H1 (cell line): ENCODE results near the gene AOAH. TPM values are rescaled to one million over a fixed set of nuclear protein-coding genes. Genes with fewer than 3 reads are reported as not detected.

Experiments
- CTCF ChIA-PET: fragments of 300-600 bp; sonication (Branson Sonifier 250); formaldehyde crosslinking; loops from one replicate; lab custom pipeline; 2021; ENCODE audit not compliant: partially characterized antibody; lab: Charles Lee
- POLR2A ChIA-PET: fragments of 300-600 bp; sonication (Branson Sonifier 250); formaldehyde crosslinking; loops from one replicate; lab custom pipeline; 2021; ENCODE audit warnings: inconsistent platforms; ENCODE audit not compliant: partially characterized antibody; lab: Charles Lee
- DNase-seq, 2 experiments: peaks; one replicate each; pipeline versions ENCODE4 v3.0.0 to v3.0.0-alpha.2; 2010 to 2022; ENCODE audit warnings: low spot score in 2 of 2, low read depth in 1 of 2, mixed read lengths in 1 of 2
- FAIRE-seq: peaks from 2 replicates; lab custom pipeline; 2011; peaks lifted over from hg19 to GRCh38; lab: Jason Lieb, UNC
- H2AFZ ChIP-seq: 2 replicates; pipeline ENCODE4 v1.8.1; 2012; ENCODE audit warnings: low read length, inconsistent platforms
- H2AK5ac ChIP-seq: 2 replicates; pipeline ENCODE4 v1.6.1; 2013; ENCODE audit warnings: low read depth, low read length
- H2BK120ac ChIP-seq: replicated peaks from 2 replicates; pipeline ENCODE3; 2013; ENCODE audit warnings: low read depth, low read length, inconsistent platforms
- H2BK12ac ChIP-seq: 2 replicates; pipeline ENCODE4 v1.6.1; 2013; ENCODE audit warnings: low read depth, low read length
- H2BK15ac ChIP-seq: 2 replicates; pipeline ENCODE4 v1.6.1; 2013; ENCODE audit warnings: low read length
- H2BK20ac ChIP-seq: 2 replicates; pipeline ENCODE4 v1.6.1; 2013; ENCODE audit warnings: low read length
- H2BK5ac ChIP-seq: 2 replicates; pipeline ENCODE4 v1.6.1; 2013; ENCODE audit warnings: low read depth, low read length
- H3K14ac ChIP-seq: 2 replicates; pipeline ENCODE4 v1.6.1; 2013; ENCODE audit warnings: inconsistent platforms; ENCODE audit not compliant: insufficient read length
- H3K18ac ChIP-seq: 2 replicates; pipeline ENCODE4 v1.6.1; 2013; ENCODE audit warnings: low read length; ENCODE audit errors: extremely low read depth
- H3K23ac ChIP-seq: 2 replicates; pipeline ENCODE4 v1.6.1; 2013; ENCODE audit warnings: inconsistent platforms; ENCODE audit not compliant: insufficient read length
- H3K23me2 ChIP-seq: 2 replicates; pipeline ENCODE4 v1.6.1; 2013; ENCODE audit warnings: low read depth, low read length
- H3K27ac ChIP-seq: 2 replicates; pipeline ENCODE4 v1.6.1; 2011; ENCODE audit warnings: low read depth, low read length, inconsistent platforms
- H3K27me3 ChIP-seq, 4 experiments: replicated peaks in 1 of 4; 1 replicate in 1 of 4; 2 replicates in 3 of 4; pipeline versions ENCODE4 v1.6.1 to v1.8.1; 2011 to 2013; ENCODE audit warnings: low read length in 3 of 4, mild to moderate bottlenecking in 3 of 4, inconsistent platforms in 2 of 4, mixed read lengths in 2 of 4, moderate library complexity in 1 of 4; ENCODE audit not compliant: control insufficient read depth in 3 of 4, insufficient read depth in 3 of 4; ENCODE audit errors: extremely low read depth in 1 of 4
- H3K36me3 ChIP-seq, 4 experiments: 2 replicates each; pipeline versions ENCODE4 v1.6.1 to v1.8.1; 2011 to 2013; ENCODE audit warnings: mild to moderate bottlenecking in 4 of 4, low read length in 3 of 4, moderate library complexity in 2 of 4, control low read depth in 1 of 4, inconsistent platforms in 1 of 4; ENCODE audit not compliant: insufficient read depth in 4 of 4, control insufficient read depth in 2 of 4
- H3K4ac ChIP-seq: replicated peaks from 2 replicates; pipeline ENCODE3; 2013; ENCODE audit warnings: low read length, low read depth, mixed read lengths, inconsistent platforms; ENCODE audit not compliant: insufficient read length
- H3K4me1 ChIP-seq, 4 experiments: replicated peaks in 1 of 4; 1 replicate in 1 of 4; 2 replicates in 3 of 4; pipeline versions ENCODE4 v1.6.1 to v1.8.1; 2011 to 2013; ENCODE audit warnings: low read length in 3 of 4, inconsistent platforms in 2 of 4, mixed read lengths in 1 of 4; ENCODE audit not compliant: insufficient read depth in 4 of 4, control insufficient read depth in 3 of 4
- H3K4me2 ChIP-seq, 2 experiments: 2 replicates each; pipeline versions ENCODE4 v1.6.1 to v1.8.1; 2011 to 2013; ENCODE audit warnings: low read depth in 2 of 2, low read length in 2 of 2, control low read depth in 1 of 2, inconsistent platforms in 1 of 2, mild to moderate bottlenecking in 1 of 2; ENCODE audit not compliant: insufficient read depth in 1 of 2
- H3K4me3 ChIP-seq, 4 experiments: fragments of 200-600, 300-600 bp in 1 of 4; sonication (generic), shearing (Covaris generic), sonication (Bioruptor Twin) in 1 of 4; 2 replicates each; pipeline versions ENCODE4 v1.5.1 to v1.8.1; 2011 to 2016; ENCODE audit warnings: low read length in 4 of 4, low read depth in 3 of 4, control low read depth in 2 of 4, inconsistent platforms in 2 of 4, mild to moderate bottlenecking in 2 of 4, mixed read lengths in 1 of 4, moderate library complexity in 1 of 4; ENCODE audit not compliant: insufficient read depth in 2 of 4; ENCODE audit errors: extremely low read depth in 1 of 4
- H3K56ac ChIP-seq: replicated peaks from 2 replicates; pipeline ENCODE3; 2013; ENCODE audit warnings: low read depth, mild to moderate bottlenecking, mixed read lengths, low read length, inconsistent platforms; ENCODE audit not compliant: insufficient read length
- H3K79me1 ChIP-seq: 2 replicates; pipeline ENCODE4 v1.6.1; 2013; ENCODE audit warnings: low read depth, low read length, control low read depth
- H3K79me2 ChIP-seq, 2 experiments: 2 replicates each; pipeline versions ENCODE4 v1.6.1 to v1.8.1; 2012 to 2013; ENCODE audit warnings: low read length in 2 of 2, mild to moderate bottlenecking in 2 of 2, inconsistent platforms in 1 of 2; ENCODE audit not compliant: insufficient read depth in 2 of 2, control insufficient read depth in 1 of 2
- H3K9ac ChIP-seq, 4 experiments: replicated peaks in 1 of 4; 1 replicate in 1 of 4; 2 replicates in 3 of 4; pipeline versions ENCODE4 v1.6.1 to v1.8.1; 2011 to 2013; ENCODE audit warnings: low read depth in 3 of 4, low read length in 3 of 4, control low read depth in 2 of 4, mild to moderate bottlenecking in 2 of 4, moderate library complexity in 2 of 4, inconsistent platforms in 1 of 4; ENCODE audit errors: extremely low read depth in 1 of 4
- H3K9me3 ChIP-seq, 2 experiments: 2 replicates each; pipeline versions ENCODE4 v1.6.1 to v1.8.1; 2012 to 2013; ENCODE audit warnings: mild to moderate bottlenecking in 2 of 2, moderate library complexity in 2 of 2, control low read depth in 1 of 2, inconsistent platforms in 1 of 2, low read depth in 1 of 2, low read length in 1 of 2, mixed read lengths in 1 of 2; ENCODE audit not compliant: insufficient read depth in 2 of 2
- H4K20me1 ChIP-seq, 2 experiments: replicated peaks in 1 of 2; 2 replicates each; pipeline versions ENCODE3 to v1.8.1; 2011 to 2013; ENCODE audit warnings: inconsistent platforms in 2 of 2, low read length in 2 of 2, mild to moderate bottlenecking in 1 of 2; ENCODE audit not compliant: insufficient read depth in 2 of 2, control insufficient read depth in 1 of 2
- H4K5ac ChIP-seq: 2 replicates; pipeline ENCODE4 v1.6.1; 2013; ENCODE audit warnings: low read length, low read depth, mixed read lengths, inconsistent platforms; ENCODE audit not compliant: insufficient read length
- H4K8ac ChIP-seq: 2 replicates; pipeline ENCODE4 v1.8.0; 2013; ENCODE audit warnings: mild to moderate bottlenecking, moderate library complexity, low read length, inconsistent platforms; ENCODE audit not compliant: insufficient read depth; ENCODE audit errors: extremely low read depth
- H4K91ac ChIP-seq: replicated peaks from 2 replicates; pipeline ENCODE3; 2013; ENCODE audit warnings: low read length, mixed read lengths, inconsistent platforms; ENCODE audit not compliant: insufficient read length
- CHD1 ChIP-seq: IDR thresholded peaks from 2 replicates; pipeline ENCODE4 v1.6.1; 2012; ENCODE audit warnings: low read depth, low read length, improper control_type of control experiment
- CHD2 ChIP-seq: IDR thresholded peaks from 2 replicates; pipeline ENCODE4 v1.6.1; 2012; ENCODE audit warnings: low read length, improper control_type of control experiment
- FOSL1 ChIP-seq: IDR thresholded peaks from 2 replicates; pipeline ENCODE4 v1.6.1; 2011; ENCODE audit warnings: mild to moderate bottlenecking, low read depth, low read length, moderate library complexity; ENCODE audit not compliant: insufficient read depth
- GABPA ChIP-seq: IDR thresholded peaks from 2 replicates; pipeline ENCODE4 v1.6.1; 2011; ENCODE audit warnings: mild to moderate bottlenecking, low read length, moderate library complexity, borderline replicate concordance; ENCODE audit not compliant: insufficient read depth
- NRF1 ChIP-seq: IDR thresholded peaks from 2 replicates; pipeline ENCODE4 v1.6.1; 2011; ENCODE audit warnings: mild to moderate bottlenecking, low read depth, low read length, improper control_type of control experiment
- RBBP5 ChIP-seq: IDR thresholded peaks from 2 replicates; pipeline ENCODE4 v1.7.1; 2012; ENCODE audit warnings: low read depth, mild to moderate bottlenecking, inconsistent platforms, low read length, moderate library complexity, borderline replicate concordance
- RFX5 ChIP-seq: IDR thresholded peaks from 2 replicates; pipeline ENCODE4 v1.6.1; 2011; ENCODE audit warnings: low read depth, low read length, improper control_type of control experiment, borderline replicate concordance
- SIX5 ChIP-seq: IDR thresholded peaks from 2 replicates; pipeline ENCODE4 v1.6.1; 2011; ENCODE audit warnings: mild to moderate bottlenecking, low read depth, low read length
- YY1 ChIP-seq: IDR thresholded peaks from 2 replicates; pipeline ENCODE4 v1.6.1; 2011; ENCODE audit warnings: low read depth, mild to moderate bottlenecking, low read length
- WGBS, 2 experiments: shearing (Covaris generic) in 1 of 2; methylation state at CpG; one replicate each; pipeline versions ENCODE4 v1.1.6 to v1.1.7; 2013 to 2015; ENCODE audit warnings: low lambda C conversion rate in 2 of 2, mixed read lengths in 2 of 2, inconsistent platforms in 1 of 2, low coverage in 1 of 2, missing lambda C conversion rate in 1 of 2; ENCODE audit not compliant: insufficient replicate concordance in 2 of 2, insufficient coverage in 1 of 2, insufficient read length in 1 of 2; ENCODE audit errors: extremely low coverage in 1 of 2, missing lambda C conversion rate in 1 of 2; 5-methylcytosine and 5-hydroxymethylcytosine counted together
- polyA plus RNA-seq, 7 experiments: library from polyadenylated mRNA; depleted of rRNA in 3 of 7; stranded (reverse) in 5 of 7; unstranded in 2 of 7; fragments of >200 nt in 5 of 7; fragments of 200-250 nt in 2 of 7; gene quantifications; 1 replicate in 5 of 7; 2 replicates in 1 of 7; 4 replicates in 1 of 7; pipeline versions ENCODE4 v1.2.1 to v1.2.3, GENCODE V29; 2011 to 2013; ENCODE audit warnings: missing spikeins in 2 of 7, mixed read lengths in 2 of 7
- total RNA-seq: library from RNA; stranded (reverse); fragmentation: NEBNext Ultra II Directional; extraction: Animal tissue kit (Norgen Biotek cat#: 25700); gene quantifications from 2 replicates; pipeline ENCODE4 v1.2.1, GENCODE V29; 2021
- TF ChIP-seq, protein P1 (sequence below): IDR thresholded peaks from 2 replicates; pipeline ENCODE4 v1.6.1; 2011; ENCODE audit warnings: low read length, improper control_type of control experiment

AOAH gene
- total and polyA plus RNA-seq, 2 of the 8 experiments (the other 6 are each of a cell fraction or from before 2014, with no cell fraction given), result 0.08 TPM; not detected in 1

DNA sequence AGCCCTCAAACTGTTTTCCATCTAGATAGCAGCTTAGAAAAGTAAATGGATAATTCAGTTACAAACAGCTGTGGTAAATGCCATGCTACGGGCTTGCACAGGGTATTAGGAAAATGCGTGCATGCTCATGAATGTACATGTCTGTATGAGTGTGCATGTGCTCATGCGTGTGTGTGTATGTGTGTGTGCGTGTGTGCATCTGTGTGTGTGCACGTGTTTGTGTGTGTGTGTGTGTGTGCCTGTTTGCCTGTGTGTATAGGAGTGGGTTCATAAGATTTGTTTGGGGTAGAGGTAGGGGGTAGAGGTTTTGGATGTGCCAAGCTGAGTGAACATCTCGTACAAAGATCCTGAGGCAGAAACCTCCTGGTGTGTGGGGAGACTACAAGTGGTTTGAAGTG is 52.9 kb downstream of the AOAH start:
- peak overlapping the region; percentile 66; the same call in 1 of the 2 replicates for H2BK15ac ChIP-seq
- H3K18ac ChIP-seq, result no peak overlapping the region
- H2BK20ac ChIP-seq, result peak overlapping the region; percentile 15; the same call in 1 of the 2 replicates
- no peaks in the 10 kb centered on the region for H4K20me1 ChIP-seq
- ChIA-PET CTCF (interaction anchor here (0.7 to 8.0 kb wide), 64 partner anchors 9 to 1247 kb away, joined by 3 to 104 read pairs (median 4); no protein-coding TSS in a partner anchor), POLR2A (interaction anchor here (0.6 kb wide), 1 partner anchor 10 kb away, joined by 3 read pairs; no protein-coding TSS in a partner anchor)
- no peak overlapping the region for H2BK12ac ChIP-seq
- H3K23me2 ChIP-seq, result no peaks in the 10 kb centered on the region; the same call in 1 of the 2 replicates
- DNase-seq, result no peak
- no peak overlapping the region for H3K14ac ChIP-seq
- H4K91ac ChIP-seq, result peak overlapping the region; percentile 79
- H2AK5ac ChIP-seq, result no peak overlapping the region
- no peak overlapping the region for H3K4ac ChIP-seq
- H3K4me3 ChIP-seq, result no peak overlapping the region
- no peak overlapping the region for H2AFZ ChIP-seq
- H4K5ac ChIP-seq, result no peak overlapping the region
- H3K36me3 ChIP-seq, result no peaks in the 10 kb centered on the region
- no peak overlapping the region for H2BK120ac ChIP-seq
- no peaks in the 10 kb centered on the region for H3K27me3 ChIP-seq
- H3K9ac ChIP-seq, result no peak overlapping the region
- H3K4me1 ChIP-seq, result no peaks in the 10 kb centered on the region
- H3K23ac ChIP-seq, result no peak overlapping the region
- no peaks in the 10 kb centered on the region for H3K9me3 ChIP-seq
- no peak for TF ChIP-seq NRF1
- TF ChIP-seq CHD1, result no peak
- no peak for TF ChIP-seq CHD2
- no peak for TF ChIP-seq GABPA
- no peak for TF ChIP-seq YY1
- TF ChIP-seq FOSL1, result no peak
- TF ChIP-seq RFX5, result no peak
- TF ChIP-seq, protein P1, sequence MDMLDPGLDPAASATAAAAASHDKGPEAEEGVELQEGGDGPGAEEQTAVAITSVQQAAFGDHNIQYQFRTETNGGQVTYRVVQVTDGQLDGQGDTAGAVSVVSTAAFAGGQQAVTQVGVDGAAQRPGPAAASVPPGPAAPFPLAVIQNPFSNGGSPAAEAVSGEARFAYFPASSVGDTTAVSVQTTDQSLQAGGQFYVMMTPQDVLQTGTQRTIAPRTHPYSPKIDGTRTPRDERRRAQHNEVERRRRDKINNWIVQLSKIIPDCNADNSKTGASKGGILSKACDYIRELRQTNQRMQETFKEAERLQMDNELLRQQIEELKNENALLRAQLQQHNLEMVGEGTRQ, result no peak
- no peak for TF ChIP-seq SIX5
- TF ChIP-seq RBBP5, result no peak
- H3K79me1 ChIP-seq, result no peaks in the 10 kb centered on the region
- no peak overlapping the region for H3K27ac ChIP-seq
- no peak overlapping the region for H4K8ac ChIP-seq
- no peak for FAIRE-seq
- H3K4me2 ChIP-seq, result no peak overlapping the region
- H3K56ac ChIP-seq, result no peak overlapping the region
- no peaks in the 10 kb centered on the region for H3K79me2 ChIP-seq
- 86% methylated on average over 6 of the region's 6 CpGs; no CpG with 5 or more reads in 1 of the 2 experiments for WGBS, 2 experiments
- H2BK5ac ChIP-seq, result peak overlapping the region; percentile 55; the same call in 1 of the 2 replicates
